Central memory CD4-positive, alpha-beta T cell (primary cell): Measurements from ENCODE around the gene AMIGO1.
A peak's percentile ranks its signal among the peaks of the same experiment; 100 is the strongest.

Experiments
- DNase-seq: peaks from one replicate; pipeline ENCODE4 v3.0.0; 2022
- total RNA-seq, 3 experiments: gene quantifications; one replicate each; lab custom pipeline; 2026; lab: John Stamatoyannopoulos, UW

The AMIGO1 gene
- 7.4 to 43.5 (median 27.0) reads per million in 3 experiments for total RNA-seq

- peak; percentile 58 for DNase-seq
Measured at GRCh38 chr1:109509176-109510134, at the start of gene AMIGO1. AMIGO1 (minus strand) TSS chr1:109509727; CDS start chr1:109508912, 815 bp downstream.

GRCh38 chr1:109557520-109557919, 48.0 kb upstream of the AMIGO1 start:
- no peak for DNase-seq

- no peak for DNase-seq
Measured at GRCh38 chr1:109556563-109556962, 47.0 kb upstream of the AMIGO1 start.

- peak; percentile 96 for DNase-seq
Measured at GRCh38 chr1:109548321-109549267, 39.1 kb upstream of the AMIGO1 start, which contains the start of gene GNAI3. GNAI3 (plus strand) TSS chr1:109548615; CDS start chr1:109548721, 106 bp downstream.

GRCh38 chr1:109547463-109548320, 38.2 kb upstream of the AMIGO1 start:
- DNase-seq, result peak; percentile 8

- peak; percentile 84 for DNase-seq
Measured at GRCh38 chr1:109546311-109547109, 37.0 kb upstream of the AMIGO1 start.

GRCh38 chr1:109543988-109544735, 34.6 kb upstream of the AMIGO1 start:
- no peak for DNase-seq

GRCh38 chr1:109543283-109543987, 33.9 kb upstream of the AMIGO1 start:
- no peak for DNase-seq

- DNase-seq, result no peak
Measured at GRCh38 chr1:109542657-109543056, 33.1 kb upstream of the AMIGO1 start.

- DNase-seq, result no peak
Measured at GRCh38 chr1:109541102-109541501, 31.6 kb upstream of the AMIGO1 start.

- DNase-seq, result no peak
Measured at GRCh38 chr1:109539676-109540075, 30.1 kb upstream of the AMIGO1 start, which contains the start of gene GPR61. GPR61 (plus strand) TSS chr1:109539872; CDS start chr1:109543023, 3,151 bp downstream.

GRCh38 chr1:109538827-109539555, 29.5 kb upstream of the AMIGO1 start:
- DNase-seq, result no peak

GRCh38 chr1:109537450-109538178, 28.1 kb upstream of the AMIGO1 start:
- DNase-seq, result no peak

GRCh38 chr1:109535971-109536491, 26.5 kb upstream of the AMIGO1 start:
- DNase-seq, result no peak

- no peak for DNase-seq
Measured at GRCh38 chr1:109535481-109535880, 26.0 kb upstream of the AMIGO1 start.

- no peak for DNase-seq
Measured at GRCh38 chr1:109534307-109534858, 24.9 kb upstream of the AMIGO1 start.

- peak; percentile 83 for DNase-seq
Measured at GRCh38 chr1:109532365-109533136, 23.0 kb upstream of the AMIGO1 start.
